DMS79 (cell line): ENCODE data around the gene MTMR12.
A peak's percentile ranks its signal among the peaks of the same experiment; 100 is the strongest.
"Not testable (repeated sequence)": the region's sequence is repeated elsewhere in the genome, so short reads cannot be mapped to it uniquely, and the experiment has no call there.

Source experiments
- DNase-seq: peaks from one replicate; lab custom pipeline; 2025; lab: John Stamatoyannopoulos, UW

Gene MTMR12

DNA sequence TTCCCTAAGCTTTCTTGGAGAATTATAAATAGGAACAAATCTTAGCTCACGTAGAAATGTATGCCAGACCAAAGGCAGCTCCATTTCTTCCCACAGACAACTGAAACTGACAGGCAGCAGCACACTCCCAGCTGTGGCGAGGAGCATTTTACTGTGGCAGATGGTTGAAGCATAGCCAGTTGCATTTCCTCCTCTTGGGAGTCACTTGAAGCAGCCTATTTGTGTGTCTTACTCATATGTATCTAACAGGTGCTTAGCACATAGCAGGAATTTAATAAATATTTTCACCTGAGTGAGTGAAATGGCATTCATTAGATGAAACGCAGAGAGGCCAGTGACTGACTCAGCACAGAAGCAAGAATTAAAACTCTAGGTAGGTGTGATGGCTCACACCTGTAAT is 12.3 kb upstream of the MTMR12 start:
- no peak for DNase-seq

DNA sequence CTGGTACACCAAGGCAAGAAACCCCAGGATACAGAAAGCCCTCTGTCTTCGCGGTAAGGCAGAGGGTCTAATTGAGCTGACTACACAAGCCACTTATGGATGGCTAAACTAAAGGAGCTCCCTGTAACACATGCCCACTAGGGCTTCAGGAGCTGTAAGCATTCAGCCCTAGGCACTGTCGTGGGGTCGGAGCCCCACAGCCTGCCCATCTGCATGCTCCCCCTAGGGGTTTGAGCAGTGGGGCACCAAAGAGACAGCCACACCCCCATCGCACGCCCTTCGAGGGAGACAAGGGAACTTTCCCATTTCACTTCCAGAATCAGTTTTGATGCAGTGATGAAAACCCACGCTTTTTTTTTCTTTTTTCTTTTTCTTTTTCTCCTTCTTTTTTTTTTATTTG is 11.0 kb upstream of the MTMR12 start:
- no peak for DNase-seq

DNA sequence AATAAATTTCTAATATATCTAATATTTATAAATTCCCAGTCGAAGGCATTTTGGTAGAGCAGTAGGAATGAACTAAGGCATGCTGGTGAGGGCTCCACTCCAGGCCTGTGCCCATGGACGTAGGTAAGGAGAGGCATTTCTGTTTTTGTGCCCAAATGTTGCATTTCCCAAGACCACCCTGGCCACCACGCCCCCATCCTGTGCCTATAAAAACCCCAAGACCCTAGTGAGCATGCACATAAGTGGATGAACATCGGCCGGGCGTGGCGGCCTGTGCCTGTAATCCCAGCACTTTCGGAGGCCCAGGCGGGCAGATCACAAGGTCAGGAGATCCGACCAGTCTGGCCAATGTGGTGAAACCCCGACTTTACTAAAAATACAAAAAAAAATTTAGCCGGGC is 10.1 kb upstream of the MTMR12 start:
- DNase-seq: no peak

DNA sequence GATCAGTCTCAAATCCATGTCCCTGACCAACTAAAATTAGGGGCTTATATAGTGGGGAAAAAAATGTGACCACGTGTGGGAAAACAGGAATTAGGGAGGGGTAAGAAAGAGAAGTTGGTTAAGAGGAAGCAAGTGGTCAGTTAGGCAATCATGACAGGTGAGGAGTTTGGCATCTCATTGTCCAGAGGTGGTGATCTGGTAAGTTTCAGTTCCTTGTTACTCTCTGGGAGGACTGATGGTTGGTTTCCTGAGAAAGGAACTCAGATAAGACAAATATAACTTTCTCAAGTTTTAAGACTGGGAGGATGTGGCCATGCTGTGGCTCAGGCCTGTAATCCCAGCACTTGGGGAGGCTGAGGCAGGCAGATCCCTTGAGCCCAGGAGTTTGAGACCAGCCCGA is 9.0 kb upstream of the MTMR12 start:
- not testable (repeated sequence) for DNase-seq

DNA sequence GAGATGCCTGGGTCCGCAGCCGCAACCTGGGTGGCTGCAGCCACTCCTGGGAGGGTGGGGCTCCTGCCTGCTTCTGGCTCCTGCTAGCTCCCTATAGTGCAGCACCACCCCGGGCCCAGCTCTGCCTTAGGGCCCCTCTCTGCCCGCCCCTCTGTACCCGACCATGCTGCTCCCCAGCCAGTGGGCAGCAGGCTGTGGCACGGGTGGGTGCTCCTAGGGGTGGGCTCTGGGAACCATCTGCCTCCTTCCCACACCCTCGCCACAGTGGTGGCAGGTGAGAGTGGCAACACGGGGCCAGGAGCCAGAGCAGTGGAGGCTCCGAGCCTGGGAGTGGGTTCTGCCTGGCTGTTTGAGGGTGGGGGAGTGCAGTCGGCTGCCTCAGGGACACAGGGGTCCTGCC is 7.8 kb upstream of the MTMR12 start:
- DNase-seq: no peak

DNA sequence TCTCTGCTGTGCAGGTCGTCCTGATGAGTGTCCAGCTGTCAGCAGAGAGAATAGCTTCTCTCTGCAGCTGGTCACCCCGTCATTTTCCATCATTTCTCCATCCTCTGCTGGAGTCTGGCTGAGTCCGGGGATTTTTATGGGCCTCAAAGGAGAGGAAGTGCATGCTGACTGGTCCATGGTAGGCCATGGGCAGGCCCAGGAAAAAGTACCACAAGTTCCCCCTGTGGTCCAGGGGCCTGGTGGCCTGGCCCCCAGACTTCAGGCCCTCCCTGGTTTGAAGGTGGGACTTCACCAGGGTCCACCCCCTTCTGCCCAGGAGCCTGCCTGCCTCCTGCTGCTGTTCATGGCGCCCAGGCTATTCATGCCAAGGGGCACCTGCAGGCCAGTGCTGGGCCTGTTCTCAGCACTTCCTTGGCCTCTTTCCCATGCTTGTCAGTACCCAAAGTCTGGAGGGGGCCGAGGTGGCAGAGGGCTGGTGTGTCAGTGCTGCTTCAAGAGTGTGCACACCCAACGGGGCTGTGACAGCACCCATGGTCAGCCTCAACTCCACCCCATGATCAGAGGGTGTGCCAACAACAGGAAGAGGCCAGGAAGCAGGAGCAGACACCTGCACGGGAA is 7.3 kb upstream of the MTMR12 start:
- DNase-seq: no peak

DNA sequence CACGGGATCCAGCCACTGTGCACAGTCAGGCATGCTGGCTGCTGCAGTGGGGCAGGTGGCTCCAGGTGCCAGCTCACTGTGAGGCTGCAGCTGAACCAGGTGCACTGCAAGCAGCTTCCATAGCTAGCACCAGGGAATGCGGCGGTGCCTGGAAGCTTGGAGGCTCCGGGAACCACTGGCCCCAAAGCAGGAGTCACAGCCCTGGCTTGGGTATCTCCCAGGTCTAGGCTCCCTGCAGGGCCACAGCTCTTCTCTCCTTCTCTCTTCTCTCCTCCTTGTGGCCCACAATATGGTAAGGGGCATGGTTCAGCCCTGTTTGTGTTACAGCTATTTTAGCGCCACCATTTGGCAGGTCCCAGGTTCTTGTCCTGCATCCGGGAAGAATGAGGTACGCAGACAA is 6.7 kb upstream of the MTMR12 start:
- DNase-seq: no peak

DNA sequence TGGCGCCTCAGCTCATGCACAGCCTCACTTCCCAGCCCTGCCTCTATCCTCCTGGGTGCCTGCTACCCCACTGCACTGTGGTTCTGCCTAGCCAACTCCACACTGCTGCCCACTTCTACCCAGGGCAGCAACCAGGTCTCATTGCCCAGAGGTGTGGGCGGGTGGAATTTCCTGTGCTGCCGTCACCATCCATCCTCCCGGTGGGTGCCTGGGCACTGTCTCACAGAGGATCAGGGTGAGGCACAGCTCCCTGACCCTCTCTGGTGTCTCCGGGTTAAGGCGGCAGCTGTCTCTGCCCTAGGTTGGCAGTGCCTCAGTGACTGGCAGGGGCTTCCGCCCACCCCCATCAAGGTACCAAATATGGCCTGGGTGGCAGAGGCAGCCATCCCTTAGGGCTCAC is 4.3 kb upstream of the MTMR12 start:
- DNase-seq: no peak

DNA sequence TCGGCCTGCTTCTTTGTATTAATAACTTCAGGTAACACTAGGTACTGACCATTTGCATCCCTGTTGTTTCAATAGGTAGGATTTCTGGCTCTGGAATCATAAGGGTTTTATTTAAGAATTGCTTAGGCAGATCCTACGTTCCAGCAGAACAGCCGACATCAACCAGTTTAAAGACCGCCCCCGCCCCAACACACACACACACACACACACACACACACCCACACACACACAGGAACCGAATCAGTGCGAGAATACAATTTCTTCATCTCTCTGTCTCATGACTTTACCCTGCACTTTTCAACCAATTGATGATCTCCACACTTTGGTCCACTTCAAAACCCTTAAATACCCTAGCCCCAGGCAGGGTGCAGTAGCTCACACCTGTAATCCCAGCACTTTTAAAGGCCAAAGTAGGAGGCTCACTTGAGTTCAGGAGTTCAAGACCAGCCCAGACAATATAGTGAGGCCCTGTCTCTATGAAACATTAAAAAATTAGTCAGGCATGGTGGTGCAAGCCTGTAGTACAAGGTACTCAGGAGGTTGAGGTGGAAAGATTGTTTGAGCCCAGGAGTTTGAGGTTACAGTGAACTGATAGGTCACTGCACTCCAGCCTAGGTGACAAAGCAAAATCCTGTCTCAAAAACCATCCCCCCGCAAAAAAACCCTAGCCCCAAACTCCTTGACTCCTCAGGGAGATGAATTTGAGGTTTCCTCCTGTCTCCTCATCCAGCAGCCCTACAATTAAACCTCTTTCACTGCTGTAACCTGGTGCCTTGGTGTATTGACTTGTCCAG is 2.7 kb upstream of the MTMR12 start:
- no peak for DNase-seq

DNA sequence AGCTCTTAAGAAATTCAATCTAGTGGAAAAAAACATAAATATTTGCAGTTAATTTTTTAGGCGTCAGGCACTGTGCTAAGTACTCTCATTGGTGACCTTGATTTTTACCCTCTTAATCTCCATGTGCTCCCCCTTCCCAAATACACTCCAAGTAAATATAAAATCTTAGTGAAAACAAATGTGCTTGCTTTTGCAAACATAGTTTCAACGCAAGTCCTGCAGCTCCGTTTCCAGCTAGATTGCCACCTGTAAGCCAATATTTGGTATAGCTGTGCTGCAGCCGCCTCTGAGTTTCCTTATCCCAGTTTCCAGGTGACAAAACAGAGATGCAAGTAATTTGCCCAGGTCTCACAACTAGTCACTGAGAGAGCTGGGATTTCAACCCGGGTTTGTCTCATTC is 1.9 kb upstream of the MTMR12 start:
- DNase-seq: no peak

DNA sequence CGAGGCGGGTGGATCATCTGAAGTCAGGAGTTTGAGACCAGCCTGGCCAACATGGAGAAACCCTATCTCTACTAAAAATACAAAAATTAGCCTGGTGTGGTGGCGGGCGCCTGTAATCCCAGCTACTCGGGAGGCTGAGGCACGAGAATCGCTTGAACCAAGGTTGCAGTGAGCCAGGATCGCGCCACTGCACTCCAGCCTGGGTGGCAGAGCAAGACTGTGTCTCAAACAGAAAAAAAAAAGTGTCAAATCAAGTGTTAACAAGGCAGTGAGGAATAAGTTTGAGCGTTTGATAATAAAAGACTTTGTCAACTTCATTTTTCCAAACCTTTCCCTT is 1.4 kb upstream of the MTMR12 start:
- DNase-seq: not testable (repeated sequence)

DNA sequence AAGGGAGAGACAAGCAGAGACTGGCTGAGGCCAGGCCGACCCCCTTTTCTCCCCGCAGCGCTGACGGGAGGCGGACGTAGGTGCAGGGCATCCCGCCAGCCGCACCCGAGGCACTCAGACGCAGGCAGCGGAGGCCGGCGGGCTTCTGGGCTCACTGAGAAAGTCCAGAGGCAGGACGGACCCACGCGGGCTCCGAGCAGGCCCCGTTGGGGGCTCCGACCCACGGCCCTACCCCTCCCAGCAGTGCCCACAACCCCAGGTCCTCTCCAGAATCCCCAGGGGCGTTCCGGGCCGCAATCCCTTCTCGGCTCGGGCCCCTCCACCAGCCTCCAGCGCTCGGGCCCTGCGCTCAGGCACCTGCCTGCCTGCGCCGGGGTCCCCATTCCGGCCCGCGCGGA is 543 bp downstream of the MTMR12 start:
- DNase-seq: peak; percentile 45

DNA sequence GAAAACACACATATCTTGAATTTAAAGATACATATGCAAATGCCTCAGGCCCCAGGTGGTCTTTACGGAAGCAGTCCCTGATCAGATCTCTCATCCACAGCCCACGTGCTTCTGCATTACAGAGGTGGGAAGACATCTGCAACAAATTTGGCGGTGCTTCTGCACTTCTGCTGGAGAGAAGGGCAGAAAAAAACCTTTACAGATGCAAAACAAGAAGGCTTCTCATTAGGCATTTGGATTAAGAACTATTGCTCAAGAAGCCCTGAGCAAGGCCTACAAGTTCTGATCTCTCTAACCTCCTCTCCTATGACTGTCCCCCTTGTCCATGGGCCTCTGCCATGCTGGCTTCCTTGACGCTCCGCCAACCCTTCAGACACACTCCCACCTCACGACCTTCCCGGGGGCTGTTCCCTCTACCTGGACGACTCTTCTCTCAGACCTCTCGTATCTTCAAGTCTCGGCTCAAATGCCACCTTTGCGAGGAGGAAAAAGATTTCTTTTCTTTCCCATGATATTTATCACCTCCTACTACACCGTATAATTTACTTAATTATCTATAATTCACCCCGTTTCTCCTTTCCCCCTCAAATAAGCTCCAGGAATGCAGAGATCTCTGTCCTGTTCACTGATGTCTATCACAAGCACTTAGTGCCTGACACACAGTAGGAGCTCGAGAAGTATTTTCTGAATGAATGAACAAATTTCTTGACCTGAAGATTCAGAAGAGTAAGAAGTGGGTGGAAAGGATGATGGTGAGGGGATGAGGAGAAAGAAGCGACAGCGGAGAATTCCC is 1.1 kb downstream of the MTMR12 start:
- DNase-seq: no peak

DNA sequence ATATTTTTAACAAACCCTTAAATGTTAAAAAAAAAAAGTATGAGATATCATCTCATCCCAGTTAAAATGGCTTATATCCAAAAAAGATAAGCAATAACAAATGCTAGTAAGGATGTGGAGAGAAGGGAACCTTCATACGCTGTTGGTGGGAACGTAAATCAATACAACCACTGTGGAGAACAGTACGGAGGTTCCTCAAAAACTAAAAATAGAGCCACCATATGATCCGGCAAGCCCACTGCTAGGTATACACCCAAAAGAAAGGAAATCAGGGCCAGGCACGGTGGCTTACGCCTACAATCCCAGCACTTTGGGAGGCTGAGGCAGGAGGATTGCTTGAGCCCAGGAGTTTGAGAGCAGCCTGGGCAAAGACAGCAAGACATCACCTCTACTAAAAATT is 3.0 kb downstream of the MTMR12 start:
- no peak for DNase-seq

DNA sequence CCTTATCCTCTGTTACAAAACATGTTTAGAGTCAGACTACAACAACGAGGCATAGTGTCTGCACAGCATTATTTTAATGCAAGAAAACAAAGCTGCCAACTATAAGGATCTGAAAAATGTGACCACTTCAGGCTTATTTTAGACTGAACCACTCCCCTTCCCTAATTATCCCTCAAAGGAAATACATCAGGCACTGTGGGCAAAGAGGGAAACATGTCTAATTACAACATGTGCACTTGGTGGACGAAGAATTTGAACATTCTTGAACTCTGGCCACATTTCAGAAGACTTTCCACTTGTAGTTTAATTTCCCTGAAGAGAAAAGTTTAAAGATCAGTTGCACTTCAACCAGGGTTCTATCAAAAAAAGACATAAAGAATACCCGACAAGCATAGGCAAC is 3.8 kb downstream of the MTMR12 start:
- no peak for DNase-seq

DNA sequence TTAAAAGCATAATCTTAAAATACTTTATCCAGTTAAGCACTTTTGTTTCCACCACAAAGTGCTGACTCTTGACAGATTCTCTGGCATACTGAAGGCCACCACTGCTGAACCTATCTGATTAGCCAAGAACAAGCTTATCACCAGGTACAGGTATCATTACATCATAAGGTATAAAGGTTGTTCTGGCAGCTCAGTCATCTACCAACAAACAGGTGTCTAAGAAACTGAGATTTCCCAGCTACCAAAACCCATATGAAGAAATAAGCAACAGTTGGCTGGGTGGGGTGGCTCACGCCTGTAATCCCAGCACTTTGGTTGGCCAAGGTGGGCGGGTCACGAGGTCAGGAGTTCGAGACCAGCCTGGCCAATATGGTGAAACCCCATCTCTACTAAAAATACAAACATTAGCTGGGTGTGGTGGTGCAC is 5.0 kb downstream of the MTMR12 start:
- no peak for DNase-seq

DNA sequence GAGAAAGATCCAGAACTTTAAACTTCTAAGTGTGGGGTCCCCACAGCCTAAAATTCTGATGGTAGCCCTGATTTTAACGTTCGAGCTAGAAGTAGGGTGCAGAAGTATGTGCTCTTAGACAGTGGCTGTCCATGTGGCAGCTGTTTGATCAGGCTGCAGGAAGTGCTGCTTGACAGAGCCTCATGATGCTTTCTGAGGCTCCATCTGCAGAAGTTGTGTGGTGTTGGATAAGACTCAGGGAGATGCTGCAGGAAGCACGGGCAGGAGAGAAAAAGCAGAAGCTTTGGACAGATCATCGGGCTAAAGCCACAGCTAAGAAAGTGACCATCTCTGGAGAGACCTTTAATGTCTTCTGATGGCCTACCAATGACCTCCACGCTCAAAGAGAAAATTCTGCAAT is 8.1 kb downstream of the MTMR12 start:
- DNase-seq: no peak

DNA sequence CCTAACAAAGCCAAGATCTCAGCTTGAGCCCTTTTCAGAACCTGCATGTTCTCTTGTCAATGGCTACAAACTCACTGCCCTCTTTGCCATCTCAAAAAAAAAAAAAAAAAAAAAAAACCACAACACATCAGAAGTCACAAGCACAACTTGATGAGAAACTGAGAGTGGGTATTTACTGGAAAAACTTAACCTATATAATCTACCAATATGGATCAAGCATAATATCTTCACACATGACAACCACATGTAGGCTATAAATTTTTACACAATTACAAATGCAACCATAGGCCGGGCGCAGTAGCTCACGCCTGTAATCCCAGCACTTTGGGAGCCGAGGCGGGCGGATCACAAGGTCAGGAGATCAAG is 9.0 kb downstream of the MTMR12 start:
- DNase-seq: no peak

DNA sequence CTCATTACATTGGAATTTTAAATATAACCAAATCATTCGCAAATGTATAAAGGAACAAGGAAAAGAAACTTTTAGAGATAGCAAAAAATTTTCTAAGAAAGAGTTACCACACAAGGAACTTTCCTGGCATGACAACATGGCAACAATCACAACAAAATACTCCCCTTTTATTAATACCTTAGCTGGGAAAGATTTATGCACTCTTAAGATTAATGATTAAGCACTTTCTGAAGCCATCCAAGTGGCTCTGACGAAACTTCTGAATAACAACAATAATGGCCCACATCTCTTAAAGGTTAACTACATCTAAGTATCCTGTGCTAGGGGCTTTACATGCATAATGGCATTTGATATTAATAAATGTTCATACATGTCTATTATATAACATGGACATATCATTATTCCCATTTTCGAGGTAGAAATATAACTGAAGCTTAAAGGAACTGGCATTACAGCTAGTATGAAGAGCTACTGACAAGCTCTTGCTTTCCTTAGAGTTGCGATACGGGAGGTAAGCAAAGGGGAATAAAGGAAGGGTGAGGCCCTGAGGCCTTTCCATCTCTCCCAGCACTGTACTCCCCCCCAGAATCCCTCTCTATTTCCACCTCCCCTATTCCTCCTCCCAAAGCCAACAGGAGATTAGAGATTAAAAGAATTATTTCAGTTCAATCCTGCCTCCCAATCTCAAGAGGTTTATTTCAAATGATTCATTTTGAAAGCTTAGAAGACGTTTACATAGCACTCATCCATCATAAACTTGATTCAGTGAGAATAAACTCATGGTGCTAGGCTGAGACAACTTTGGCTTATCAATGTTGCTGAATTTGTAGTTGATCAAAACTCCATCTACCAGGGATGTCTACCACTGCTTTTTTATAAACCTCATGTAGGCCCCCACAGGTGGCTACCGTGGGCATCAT is 9.6 kb downstream of the MTMR12 start:
- no peak for DNase-seq

DNA sequence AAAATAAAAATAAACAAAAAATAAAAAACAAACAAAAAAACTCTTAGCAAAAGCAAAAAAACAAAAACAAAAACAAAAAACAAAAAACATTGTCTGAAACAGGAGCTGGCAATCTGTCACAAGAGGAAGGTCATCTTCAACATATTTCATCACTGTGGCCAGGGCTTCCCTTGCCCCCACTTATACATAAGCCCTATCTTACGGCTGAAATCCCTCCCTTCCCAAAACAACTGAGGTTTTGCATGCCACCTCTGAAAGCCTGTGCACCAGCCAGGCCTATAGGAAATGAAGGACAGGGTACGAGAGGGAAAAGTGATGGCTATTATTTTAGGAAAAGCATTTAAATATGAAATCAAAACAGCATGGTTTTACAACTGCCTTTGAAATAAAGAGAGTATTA is 10.8 kb downstream of the MTMR12 start:
- DNase-seq: no peak

DNA sequence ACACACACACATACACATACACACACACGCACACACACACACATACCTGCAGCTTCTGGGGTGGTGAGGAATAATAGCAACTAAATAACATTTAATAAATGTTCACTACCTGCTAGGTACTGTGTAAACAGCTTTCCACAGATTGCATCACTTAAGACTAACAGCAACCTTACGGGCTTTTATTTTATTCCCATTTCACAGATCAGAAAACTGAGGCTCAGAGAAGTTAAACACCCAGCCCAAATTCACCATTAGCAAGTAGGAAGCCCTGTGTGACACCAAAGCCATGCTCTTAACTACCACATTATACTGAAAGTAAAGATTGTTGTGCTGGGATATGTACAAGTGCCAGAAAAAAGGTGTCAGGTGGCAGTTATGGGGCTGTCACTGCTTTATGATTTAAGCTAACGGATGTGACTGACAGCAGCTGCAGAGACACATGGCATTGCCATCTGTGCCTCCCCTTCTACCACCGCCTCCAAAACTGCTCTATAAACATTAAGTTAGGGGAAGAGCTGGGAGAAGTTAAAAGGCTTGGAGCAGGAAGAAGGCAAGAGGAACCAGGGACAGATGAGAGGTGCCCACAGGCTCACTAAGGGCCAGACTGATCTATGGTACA is 13.6 kb downstream of the MTMR12 start:
- no peak for DNase-seq

DNA sequence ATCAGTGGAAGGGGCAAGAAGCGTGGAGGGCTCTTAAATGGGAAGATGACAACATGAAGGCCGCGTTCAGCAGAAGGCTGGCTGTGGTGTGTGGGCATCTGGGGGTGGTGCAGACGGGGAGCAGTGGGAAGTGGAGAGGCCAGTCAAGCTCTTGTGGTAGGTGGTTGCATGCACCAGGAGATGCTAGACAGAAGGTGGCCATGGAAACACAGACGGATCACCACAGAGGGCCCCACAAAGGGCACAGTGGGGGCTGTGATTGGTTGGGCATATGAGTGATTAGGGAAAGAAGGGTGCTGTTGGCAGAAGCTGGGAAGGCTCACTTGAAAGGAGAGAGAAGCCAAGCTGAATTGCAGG is 14.7 kb downstream of the MTMR12 start:
- peak; percentile 92 for DNase-seq
